ENCODE results near the gene OVCA2. TPM values are rescaled to one million over a fixed set of nuclear protein-coding genes. Genes with fewer than 3 reads are reported as not detected.

OVCA2 gene
- total RNA-seq, 1 experiment from 2014 or later: 27.3 TPM

DNA sequence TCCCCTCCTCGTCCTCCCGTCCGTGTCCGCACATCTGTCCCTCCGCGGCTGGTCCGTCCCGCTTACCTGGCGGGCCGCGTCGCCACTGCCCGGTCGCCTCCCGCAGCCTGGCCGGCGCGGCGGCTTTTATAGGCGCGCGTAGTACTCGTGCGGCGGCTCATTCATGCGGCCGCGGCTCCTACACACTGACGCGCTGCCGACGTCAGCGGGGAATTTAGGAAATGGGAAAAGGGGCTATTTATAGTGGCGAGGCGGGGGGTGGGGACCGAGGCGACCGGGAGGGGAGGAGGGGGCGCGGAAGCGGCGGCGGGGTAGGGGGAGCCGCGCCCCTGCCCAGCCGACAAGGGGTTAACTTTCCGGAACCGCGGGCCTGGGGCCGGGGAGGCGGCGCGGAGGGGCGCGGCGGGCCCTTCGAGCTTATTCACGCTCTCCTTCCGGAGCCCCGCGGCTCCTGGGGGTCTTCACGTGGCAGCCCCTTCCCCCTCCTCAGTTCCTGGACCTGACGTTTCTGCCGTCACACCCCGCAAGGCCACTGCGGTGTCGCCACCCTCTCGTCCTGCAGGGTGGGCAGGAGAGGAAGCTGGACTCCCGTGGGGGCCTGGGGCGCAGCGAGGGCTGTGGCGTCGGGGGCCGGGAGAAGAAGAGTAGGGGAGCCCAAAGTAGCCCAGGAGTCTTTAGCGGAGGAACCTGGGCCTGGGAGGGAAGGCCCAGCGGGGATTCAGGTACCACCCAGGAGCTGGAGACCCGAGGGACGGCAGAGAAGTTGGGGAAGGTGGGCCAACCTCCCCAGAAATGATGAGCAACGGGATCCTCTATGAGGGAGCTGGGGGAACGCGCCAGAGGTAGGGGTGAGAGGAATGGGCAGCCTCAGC lies 9.5 kb downstream of the OVCA2 start:
- ChIA-PET CTCF (interaction anchor here (1.0 kb wide), 1 partner anchor 194 kb away, joined by 4 read pairs; no protein-coding TSS in a partner anchor), POLR2A (interaction anchor here (0.5 kb wide), 1 partner anchor 69 kb away, joined by 3 read pairs; no protein-coding TSS in a partner anchor), RAD21 (ENCODE audit: low non-redundant PET in 1 of 2, low total read pairs in 2 of 2, uncharacterized antibody in 2 of 2, unreplicated experiment in 2 of 2) (interaction anchor here in 1 of 2 experiments (0.6 kb wide), 1 partner anchor 188 kb away, joined by 3 read pairs; no protein-coding TSS in a partner anchor)
- DNase-seq (ENCODE audit: low read depth, low spot score) (no peak), ATAC-seq (peak; percentile 23; the same call in 1 of the 2 replicates)
- TF ChIP-seq TCF7L2 (IDR thresholded peaks at IDR 0.05; ENCODE audit: borderline replicate concordance, extremely low read depth, insufficient read depth, insufficient read length): peak; percentile 57
- no peak for TF ChIP-seq EGR1 (IDR thresholded peaks at IDR 0.05; ENCODE audit: low read depth)
- TF ChIP-seq SP1 (IDR thresholded peaks at IDR 0.05; ENCODE audit: low read depth): no peak
- TF ChIP-seq RAD21 (IDR thresholded peaks at IDR 0.05; ENCODE audit: low read depth): no peak
- TF ChIP-seq CBX3 (IDR thresholded peaks at IDR 0.05; ENCODE audit: low read depth): no peak
- H3K9me2 ChIP-seq (ENCODE audit: insufficient read depth): no peaks in the 10 kb centered on the region
- no peaks in the 10 kb centered on the region for H4K20me1 ChIP-seq (ENCODE audit: insufficient read depth)
- BruUV-seq (replicated peaks): no TSS peak
- no peak overlapping the region for H2AFZ ChIP-seq (ENCODE audit: low read depth, low read length, poor library complexity, severe bottlenecking)
- H3K4me2 ChIP-seq (ENCODE audit: low read length): peak overlapping the region; percentile 76
- H3K4me1 ChIP-seq (ENCODE audit: control insufficient read depth in 1 of 2, insufficient read depth in 2 of 2, low read length in 2 of 2): peaks cover 10 to 32% of the 10 kb centered on the region in 2 experiments
- intact Hi-C loops (cut with micrococcal nuclease): no loop called here
- H3K36me3 ChIP-seq (ENCODE audit: control insufficient read depth in 1 of 2, insufficient read depth in 2 of 2, low read length in 2 of 2): no peaks in the 10 kb centered on the region
- H3K27ac ChIP-seq (ENCODE audit: low read depth, low read length): no peak overlapping the region
- peak overlapping the region; percentile 25; the same call in 1 of the 2 replicates for H3K9ac ChIP-seq (ENCODE audit: low read length)
- no peaks in the 10 kb centered on the region for H3K9me3 ChIP-seq (ENCODE audit: control insufficient read depth in 1 of 2, insufficient read depth in 1 of 2, low read depth in 1 of 2, low read length in 2 of 2)
- no peaks in the 10 kb centered on the region for H3K79me2 ChIP-seq (ENCODE audit: insufficient read depth, low read length)
- H3K4me3 ChIP-seq (replicated peaks in 1 of 2; ENCODE audit: low read depth in 1 of 2, low read length in 2 of 2): peak overlapping the region in 1 of 2 experiments; percentile 50; a peak in 3 of 4 replicates
- H3K27me3 ChIP-seq (ENCODE audit: insufficient read depth, low read length): no peaks in the 10 kb centered on the region

DNA sequence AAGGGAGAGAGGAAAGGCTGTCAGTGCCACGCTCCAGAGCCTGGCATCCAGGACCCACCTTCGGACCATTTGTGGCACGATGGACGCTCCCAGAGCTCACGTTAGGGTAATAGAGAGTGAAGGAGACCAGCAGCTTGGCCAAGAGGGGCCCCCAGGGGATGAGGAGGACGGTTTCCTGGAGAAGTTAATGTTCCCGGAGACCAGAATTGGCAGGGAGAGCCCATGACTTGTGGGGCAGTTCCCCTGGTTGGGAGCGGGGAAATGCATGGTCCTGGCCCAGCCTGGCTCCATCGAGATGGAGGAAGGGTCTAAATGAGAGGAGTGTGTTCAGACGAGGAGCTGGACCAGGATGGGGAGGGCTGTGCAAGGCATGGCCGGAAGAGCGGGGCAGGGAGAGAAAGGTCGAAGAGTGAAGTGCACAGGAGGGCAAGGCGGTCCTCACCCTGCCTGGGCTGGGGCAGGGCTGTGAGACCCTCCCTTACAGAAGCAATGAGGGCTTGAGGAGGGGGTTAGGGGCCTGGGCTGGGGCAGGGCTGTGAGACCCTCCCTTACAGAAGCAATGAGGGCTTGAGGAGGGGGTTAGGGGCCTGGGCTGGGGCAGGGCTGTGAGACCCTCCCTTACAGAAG lies 10.2 kb downstream of the OVCA2 start:
- no peak for ATAC-seq
- Histone ChIP-seq H3K27ac (ENCODE audit: low read depth, low read length) (no peak overlapping the region), H3K9me3 (ENCODE audit: control insufficient read depth in 1 of 2, insufficient read depth in 1 of 2, low read depth in 1 of 2, low read length in 2 of 2) (no peaks in the 10 kb centered on the region), H3K79me2 (ENCODE audit: insufficient read depth, low read length) (no peaks in the 10 kb centered on the region), H3K4me3 (replicated peaks in 1 of 2; ENCODE audit: low read depth in 1 of 2, low read length in 2 of 2) (no peak overlapping the region), H3K4me2 (ENCODE audit: low read length) (no peak overlapping the region), H3K4me1 (ENCODE audit: control insufficient read depth in 1 of 2, insufficient read depth in 2 of 2, low read length in 2 of 2) (peaks cover 10 to 32% of the 10 kb centered on the region in 2 experiments), H2AFZ (ENCODE audit: low read depth, low read length, poor library complexity, severe bottlenecking) (no peak overlapping the region), H3K9me2 (ENCODE audit: insufficient read depth) (no peaks in the 10 kb centered on the region), H4K20me1 (ENCODE audit: insufficient read depth) (no peaks in the 10 kb centered on the region), H3K27me3 (ENCODE audit: insufficient read depth, low read length) (no peaks in the 10 kb centered on the region), H3K9ac (ENCODE audit: low read length) (no peak overlapping the region), H3K36me3 (ENCODE audit: control insufficient read depth in 1 of 2, insufficient read depth in 2 of 2, low read length in 2 of 2) (no peaks in the 10 kb centered on the region)
- intact Hi-C loops (cut with micrococcal nuclease): no loop called here
- ChIA-PET RAD21 (ENCODE audit: low non-redundant PET in 1 of 2, low total read pairs in 2 of 2, uncharacterized antibody in 2 of 2, unreplicated experiment in 2 of 2) (no interaction called here), POLR2A (no interaction called here), CTCF (no interaction called here)
- BruUV-seq (replicated peaks): no TSS peak
- no peak for DNase-seq (ENCODE audit: low read depth, low spot score)
- TF ChIP-seq, protein P1, sequence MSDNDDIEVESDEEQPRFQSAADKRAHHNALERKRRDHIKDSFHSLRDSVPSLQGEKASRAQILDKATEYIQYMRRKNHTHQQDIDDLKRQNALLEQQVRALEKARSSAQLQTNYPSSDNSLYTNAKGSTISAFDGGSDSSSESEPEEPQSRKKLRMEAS (IDR thresholded peaks at IDR 0.05): no peak
- TF ChIP-seq EZH2 (IDR thresholded peaks at IDR 0.05) (no peak), ZNF274 (IDR thresholded peaks at IDR 0.05; ENCODE audit: low read depth, low read length) (no peak), FOSL1 (IDR thresholded peaks at IDR 0.05; ENCODE audit: low read depth) (no peak), SIN3A (IDR thresholded peaks at IDR 0.05; ENCODE audit: low read depth) (no peak), JUND (IDR thresholded peaks at IDR 0.05) (no peak), EZH2phosphoT487 (IDR thresholded peaks at IDR 0.05; ENCODE audit: borderline replicate concordance) (no peak), POLR2AphosphoS5 (IDR thresholded peaks at IDR 0.05; ENCODE audit: low read depth, low read length) (no peak), POLR2A (IDR thresholded peaks at IDR 0.05; ENCODE audit: borderline replicate concordance, extremely low read depth, insufficient read depth, insufficient read length) (no peak)
- TF ChIP-seq, protein P2, sequence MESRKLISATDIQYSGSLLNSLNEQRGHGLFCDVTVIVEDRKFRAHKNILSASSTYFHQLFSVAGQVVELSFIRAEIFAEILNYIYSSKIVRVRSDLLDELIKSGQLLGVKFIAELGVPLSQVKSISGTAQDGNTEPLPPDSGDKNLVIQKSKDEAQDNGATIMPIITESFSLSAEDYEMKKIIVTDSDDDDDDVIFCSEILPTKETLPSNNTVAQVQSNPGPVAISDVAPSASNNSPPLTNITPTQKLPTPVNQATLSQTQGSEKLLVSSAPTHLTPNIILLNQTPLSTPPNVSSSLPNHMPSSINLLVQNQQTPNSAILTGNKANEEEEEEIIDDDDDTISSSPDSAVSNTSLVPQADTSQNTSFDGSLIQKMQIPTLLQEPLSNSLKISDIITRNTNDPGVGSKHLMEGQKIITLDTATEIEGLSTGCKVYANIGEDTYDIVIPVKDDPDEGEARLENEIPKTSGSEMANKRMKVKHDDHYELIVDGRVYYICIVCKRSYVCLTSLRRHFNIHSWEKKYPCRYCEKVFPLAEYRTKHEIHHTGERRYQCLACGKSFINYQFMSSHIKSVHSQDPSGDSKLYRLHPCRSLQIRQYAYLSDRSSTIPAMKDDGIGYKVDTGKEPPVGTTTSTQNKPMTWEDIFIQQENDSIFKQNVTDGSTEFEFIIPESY (IDR thresholded peaks at IDR 0.05; ENCODE audit: extremely low read depth, insufficient replicate concordance, low read length): no peak

All from HCT116 (cell line).